Muscle layer of duodenum (tissue), 2 donors: Measurements from ENCODE around the gene AMBP.

Experiments
- H3K27ac ChIP-seq: one replicate; pipeline ENCODE4 v1.7.0; 2013; ENCODE audit warnings: mild to moderate bottlenecking, low read length
- H3K27me3 ChIP-seq: one replicate; pipeline ENCODE4 v1.7.0; 2013; ENCODE audit warnings: low read depth, mild to moderate bottlenecking, control low read depth, low read length
- H3K36me3 ChIP-seq, 2 donors: one replicate each; pipeline ENCODE4 v1.7.0; 2013; ENCODE audit warnings: low read length in 2 of 2, control low read depth in 1 of 2, mild to moderate bottlenecking in 1 of 2; ENCODE audit not compliant: insufficient read depth in 2 of 2, control insufficient read depth in 1 of 2
- H3K4me1 ChIP-seq, 2 donors: one replicate each; pipeline ENCODE4 v1.7.0; 2013; ENCODE audit warnings: low read length in 2 of 2, mild to moderate bottlenecking in 2 of 2, control low read depth in 1 of 2, moderate library complexity in 1 of 2; ENCODE audit not compliant: insufficient read depth in 2 of 2, control insufficient read depth in 1 of 2
- H3K4me3 ChIP-seq, 2 donors: one replicate each; pipeline ENCODE4 v1.7.0; 2013; ENCODE audit warnings: low read length in 2 of 2, low read depth in 1 of 2, mild to moderate bottlenecking in 1 of 2
- H3K9me3 ChIP-seq, 2 donors: one replicate each; pipeline ENCODE4 v1.7.0; 2013; ENCODE audit warnings: low read length in 2 of 2, control low read depth in 1 of 2, mild to moderate bottlenecking in 1 of 2; ENCODE audit not compliant: control insufficient read depth in 1 of 2
- donor health status: healthy.

AMBP gene

DNA sequence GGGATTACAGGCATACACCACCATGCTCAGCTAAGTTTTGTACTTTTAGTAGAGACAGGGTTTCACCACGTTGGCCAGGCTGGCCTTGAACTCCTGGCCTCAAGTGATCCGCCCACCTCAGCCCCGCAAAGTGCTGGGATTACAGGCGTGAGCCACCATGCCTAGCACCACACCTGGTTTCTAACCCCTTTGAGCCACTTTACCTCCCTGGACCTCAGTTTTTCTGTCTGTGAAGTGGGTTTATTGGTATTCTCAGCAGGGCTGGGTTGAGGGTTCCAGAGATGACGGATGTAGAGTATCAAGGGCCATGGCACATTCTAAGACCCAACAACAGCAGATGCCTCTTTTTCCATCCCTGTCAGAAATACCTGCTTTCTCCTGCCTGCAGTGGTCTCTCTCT lies 38.6 kb downstream of the AMBP start:
- no peak overlapping the region for H3K4me3 ChIP-seq
- no peaks in the 10 kb centered on the region for H3K27me3 ChIP-seq
- no peaks in the 10 kb centered on the region for H3K4me1 ChIP-seq
- H3K36me3 ChIP-seq, result peaks cover 0 to 42% of the 10 kb centered on the region in 2 donors
- no peak overlapping the region for H3K27ac ChIP-seq
- H3K9me3 ChIP-seq, result peaks cover 0 to 8% of the 10 kb centered on the region in 2 donors

DNA sequence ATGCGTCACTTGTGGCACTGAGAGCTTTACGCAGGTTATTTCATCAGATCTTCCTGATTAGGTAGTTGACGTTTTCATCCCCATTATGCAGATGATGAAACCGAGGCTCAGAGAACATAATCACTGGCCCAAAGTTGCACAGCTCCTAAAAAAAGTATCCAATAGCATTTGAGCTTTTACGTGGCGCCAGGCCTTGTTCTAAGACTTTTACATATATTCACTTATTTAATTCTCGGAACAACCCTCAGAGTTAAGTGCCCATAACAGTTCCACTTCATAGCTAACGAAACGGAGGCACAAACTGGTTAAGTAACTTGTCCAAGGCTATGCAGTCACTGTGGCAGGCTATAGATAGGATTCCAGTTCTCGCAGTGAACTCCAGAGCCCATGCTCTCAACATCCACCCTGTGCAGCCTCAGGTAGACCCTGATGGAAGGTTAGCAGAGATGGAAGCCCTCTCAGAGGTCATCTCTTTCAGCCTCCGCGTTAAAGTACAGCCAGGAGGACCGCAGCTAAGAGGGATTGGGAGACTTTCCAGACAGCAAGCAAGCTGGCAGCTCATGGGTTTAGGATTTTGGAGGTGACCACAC lies 39.3 kb downstream of the AMBP start:
- Histone ChIP-seq H3K36me3 (peaks cover 5 to 48% of the 10 kb centered on the region in 2 donors), H3K9me3 (peaks cover 0 to 8% of the 10 kb centered on the region in 2 donors), H3K4me1 (no peaks in the 10 kb centered on the region), H3K27ac (no peak overlapping the region), H3K4me3 (no peak overlapping the region), H3K27me3 (no peaks in the 10 kb centered on the region)

DNA sequence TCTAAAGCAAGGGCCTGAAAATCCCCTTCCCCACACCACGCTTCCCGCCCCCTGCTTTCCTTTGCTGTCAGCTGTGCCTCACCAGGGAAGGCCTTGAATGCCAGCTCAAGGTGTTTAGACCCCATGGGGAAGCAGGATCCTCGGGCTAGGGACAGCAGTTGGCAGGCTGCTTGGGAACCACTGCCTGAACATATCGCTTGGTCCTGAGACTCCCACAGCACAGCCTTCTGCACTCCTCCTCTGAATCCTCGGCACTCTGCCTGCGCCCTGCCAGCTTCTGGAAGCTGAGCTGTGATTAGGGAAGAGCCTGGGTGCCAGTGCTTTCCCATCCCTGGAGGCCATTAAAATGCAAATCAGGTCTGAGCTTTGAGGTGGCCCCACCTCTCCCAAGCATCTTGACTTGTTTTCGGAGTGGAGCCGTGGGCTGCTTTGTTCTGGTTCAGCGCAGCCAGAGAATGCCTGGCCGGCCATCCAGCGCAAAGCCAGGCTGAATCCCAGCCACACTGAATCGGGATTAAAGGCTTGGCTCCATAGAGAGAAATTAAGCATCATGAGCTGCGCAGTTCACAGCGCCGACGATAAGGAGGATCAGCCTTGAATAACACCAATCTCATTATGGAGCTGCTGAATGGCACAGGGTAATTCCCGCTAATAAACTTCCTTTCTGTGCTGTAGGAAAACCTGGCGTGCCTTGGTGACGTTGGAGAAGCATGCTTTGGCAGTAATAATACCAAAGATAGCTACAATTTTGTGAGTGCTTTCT lies 40.0 kb downstream of the AMBP start:
- H3K9me3 ChIP-seq, result peaks cover 0 to 8% of the 10 kb centered on the region in 2 donors
- no peaks in the 10 kb centered on the region for H3K27me3 ChIP-seq
- H3K36me3 ChIP-seq, result peaks cover 5 to 52% of the 10 kb centered on the region in 2 donors
- H3K4me3 ChIP-seq, result no peak overlapping the region
- no peak overlapping the region for H3K27ac ChIP-seq
- H3K4me1 ChIP-seq, result no peaks in the 10 kb centered on the region

DNA sequence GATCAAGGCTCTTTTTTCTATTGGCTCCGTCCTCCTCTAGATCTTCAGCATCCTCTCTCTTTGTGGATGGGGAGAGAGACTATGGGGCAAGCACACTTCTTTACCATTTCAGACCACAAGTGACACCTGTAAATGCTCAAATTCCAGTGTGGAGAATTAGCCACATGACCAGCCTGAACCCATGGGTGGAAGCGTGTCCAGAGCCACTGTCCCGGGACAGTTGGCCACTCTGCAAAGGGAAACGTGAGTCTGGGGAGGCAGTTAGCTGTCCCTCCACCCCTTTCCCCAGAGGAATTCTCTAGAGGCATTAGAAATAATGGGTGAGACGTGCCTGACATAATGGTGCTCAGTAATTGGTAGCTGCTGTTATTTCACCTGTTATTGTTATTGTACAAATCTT lies 40.9 kb downstream of the AMBP start:
- H3K4me3 ChIP-seq, result no peak overlapping the region
- H3K27ac ChIP-seq, result no peak overlapping the region
- H3K36me3 ChIP-seq, result peaks cover 5 to 52% of the 10 kb centered on the region in 2 donors
- H3K9me3 ChIP-seq, result peaks cover 0 to 8% of the 10 kb centered on the region in 2 donors
- no peaks in the 10 kb centered on the region for H3K4me1 ChIP-seq
- H3K27me3 ChIP-seq, result no peaks in the 10 kb centered on the region

DNA sequence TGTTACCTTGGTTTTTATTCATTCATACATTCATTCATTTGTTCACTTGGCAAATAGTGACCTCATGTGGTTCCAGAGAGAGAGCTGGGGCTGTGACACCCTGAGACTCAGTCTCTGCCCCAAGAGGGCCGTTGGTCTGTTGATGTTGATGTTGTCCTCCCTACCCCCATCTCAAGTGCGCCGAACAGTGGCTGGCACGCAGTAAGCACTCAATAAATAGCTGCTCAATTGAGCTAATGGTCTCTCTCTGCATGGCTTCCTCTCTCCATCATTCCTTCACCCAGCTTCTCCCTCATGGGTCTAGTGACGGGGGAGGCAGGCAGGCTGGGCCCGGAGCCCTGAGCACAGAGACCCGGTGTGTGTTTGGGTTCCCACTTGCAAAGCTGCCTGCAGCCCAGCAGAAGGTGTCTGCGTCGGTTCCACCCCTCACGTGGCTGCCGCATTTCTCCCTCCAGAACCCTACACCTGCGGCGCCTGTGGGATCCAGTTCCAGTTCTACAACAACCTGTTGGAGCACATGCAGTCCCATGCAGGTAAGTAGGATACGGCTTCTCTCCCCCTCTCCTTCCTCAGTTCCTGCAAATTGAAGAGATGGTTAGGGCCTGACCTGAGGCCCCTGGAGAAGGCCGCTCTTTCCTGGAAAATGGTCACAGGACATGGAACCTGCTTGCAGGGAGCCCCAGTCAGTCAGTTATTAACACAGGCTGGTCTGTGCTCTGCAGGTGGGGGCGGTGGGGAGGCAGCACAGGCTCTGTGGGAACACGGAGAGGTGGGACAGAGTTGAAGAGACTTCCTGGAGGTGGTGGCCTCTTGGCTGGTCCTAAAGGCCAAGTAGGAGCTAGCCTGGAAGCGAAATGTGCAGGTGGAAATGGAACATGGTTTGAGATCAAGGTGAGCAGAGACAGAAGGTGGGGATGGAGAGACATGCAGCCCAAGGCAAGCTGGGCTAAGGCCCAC lies 42.0 kb downstream of the AMBP start:
- Histone ChIP-seq H3K27me3 (no peaks in the 10 kb centered on the region), H3K4me3 (no peak overlapping the region), H3K27ac (no peak overlapping the region), H3K9me3 (peaks cover 0 to 8% of the 10 kb centered on the region in 2 donors), H3K4me1 (no peaks in the 10 kb centered on the region), H3K36me3 (peaks cover 5 to 52% of the 10 kb centered on the region in 2 donors)

DNA sequence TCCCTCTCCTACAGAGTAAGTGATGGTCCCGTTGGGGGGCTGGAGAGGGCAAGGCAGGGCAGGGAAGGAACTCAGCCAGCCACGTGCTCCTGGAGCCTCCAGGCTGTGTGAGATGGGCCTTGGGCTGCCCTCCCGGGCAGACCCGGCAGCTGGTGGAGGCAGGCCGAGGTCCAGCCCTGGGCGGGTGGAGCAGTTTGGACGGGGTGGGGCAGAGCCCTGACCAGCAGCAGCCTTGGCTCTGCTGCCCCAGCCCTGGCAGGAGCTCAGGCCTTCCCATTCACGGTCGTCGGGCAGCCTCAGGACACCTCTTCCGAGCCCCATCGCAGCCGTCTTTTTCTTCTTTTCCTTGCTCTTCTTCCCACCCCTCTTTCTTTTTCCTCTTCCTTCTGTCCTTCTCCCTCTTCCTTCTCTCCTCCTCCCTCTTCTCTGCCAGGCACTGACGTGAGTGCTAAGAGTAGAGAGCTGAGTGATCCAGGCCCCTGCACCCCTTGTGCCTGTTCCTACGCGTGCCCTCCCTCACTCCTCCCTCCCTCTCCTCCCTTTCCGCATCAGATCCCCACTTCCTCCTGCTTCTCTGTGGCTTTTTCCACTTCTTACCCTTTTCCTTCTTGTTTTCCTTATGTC lies 42.8 kb downstream of the AMBP start:
- H3K9me3 ChIP-seq, result peaks cover 0 to 8% of the 10 kb centered on the region in 2 donors
- H3K36me3 ChIP-seq, result peaks cover 5 to 52% of the 10 kb centered on the region in 2 donors
- no peak overlapping the region for H3K4me3 ChIP-seq
- H3K27me3 ChIP-seq, result no peaks in the 10 kb centered on the region
- no peak overlapping the region for H3K27ac ChIP-seq
- no peaks in the 10 kb centered on the region for H3K4me1 ChIP-seq

DNA sequence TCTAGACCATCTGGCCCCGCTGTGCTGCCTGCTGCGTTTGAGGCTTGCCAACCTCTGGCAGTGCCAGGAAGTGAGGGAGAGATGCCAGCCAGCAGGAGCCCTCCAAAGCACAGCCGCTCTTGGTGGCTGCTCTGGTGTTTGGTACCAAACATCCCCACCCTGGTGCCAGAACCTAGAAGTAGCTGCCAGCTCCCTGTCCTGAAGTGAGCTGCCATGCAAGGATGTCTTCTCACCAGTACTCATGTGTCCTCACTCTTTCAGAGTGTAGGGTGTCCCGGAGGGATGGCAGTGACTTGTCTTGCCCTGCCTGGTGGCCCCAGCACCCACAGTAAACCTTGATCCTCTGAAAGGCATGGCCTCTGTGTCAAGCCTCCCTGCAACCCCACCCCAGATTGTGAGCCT lies 43.4 kb downstream of the AMBP start:
- peaks cover 0 to 8% of the 10 kb centered on the region in 2 donors for H3K9me3 ChIP-seq
- H3K27ac ChIP-seq, result no peak overlapping the region
- no peak overlapping the region for H3K4me3 ChIP-seq
- peaks cover 5 to 50% of the 10 kb centered on the region in 2 donors for H3K36me3 ChIP-seq
- H3K27me3 ChIP-seq, result no peaks in the 10 kb centered on the region
- H3K4me1 ChIP-seq, result no peaks in the 10 kb centered on the region

DNA sequence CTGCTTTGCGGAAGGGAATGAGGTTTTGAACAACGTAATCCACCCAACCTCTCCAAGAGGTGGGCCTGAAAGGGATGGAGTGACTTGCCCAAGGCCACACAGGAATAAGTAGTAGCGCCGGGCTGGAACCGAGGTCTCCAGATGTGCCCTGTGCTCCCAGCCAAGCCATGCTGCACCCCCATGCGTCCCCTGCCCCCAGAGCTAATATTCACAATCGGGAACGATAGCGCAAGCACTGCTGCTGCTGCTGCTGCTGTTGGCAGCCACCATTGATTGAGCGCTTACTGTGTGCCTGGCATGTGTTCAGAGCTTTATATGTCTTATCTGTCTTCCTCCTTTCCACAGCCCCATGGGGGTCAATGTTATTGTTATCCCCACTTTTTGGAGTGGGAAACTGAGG lies 43.9 kb downstream of the AMBP start:
- peaks cover 5 to 47% of the 10 kb centered on the region in 2 donors for H3K36me3 ChIP-seq
- no peak overlapping the region for H3K4me3 ChIP-seq
- peaks cover 0 to 8% of the 10 kb centered on the region in 2 donors for H3K9me3 ChIP-seq
- no peak overlapping the region for H3K27ac ChIP-seq
- H3K4me1 ChIP-seq, result no peaks in the 10 kb centered on the region
- no peaks in the 10 kb centered on the region for H3K27me3 ChIP-seq

DNA sequence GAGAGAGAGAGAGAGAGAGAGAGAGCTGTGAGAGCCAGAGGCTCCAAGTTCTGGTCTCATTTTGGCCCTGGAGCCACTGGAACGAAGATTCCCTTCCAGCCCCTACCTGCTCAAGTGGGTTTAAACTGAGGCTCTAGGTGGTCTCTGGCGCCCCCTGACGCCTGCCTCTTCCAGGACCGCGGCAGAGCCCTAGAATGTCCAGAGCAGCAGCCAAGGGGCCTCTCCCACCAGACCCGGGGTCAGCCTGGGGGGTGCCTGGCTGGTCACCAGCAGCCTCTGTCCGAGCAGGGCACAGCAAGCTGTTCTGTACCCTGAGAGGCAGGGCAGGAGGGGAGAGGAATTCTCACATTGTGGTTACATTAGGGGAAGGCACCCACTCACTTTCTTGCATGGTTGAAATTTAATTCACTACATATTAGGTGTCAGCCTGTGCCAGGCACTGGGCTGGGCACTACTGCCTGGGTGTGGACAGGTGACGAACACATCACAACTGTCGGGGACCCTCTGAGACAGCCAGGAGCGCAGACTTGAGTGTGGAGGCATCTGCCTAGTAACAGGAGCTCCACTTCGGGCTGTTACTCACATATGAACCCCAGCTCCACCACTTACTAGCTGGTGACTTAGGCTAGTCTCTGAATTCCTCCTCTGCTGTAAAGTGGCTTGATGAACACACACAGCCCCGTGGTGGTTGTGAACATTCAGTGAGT lies 44.5 kb downstream of the AMBP start:
- H3K36me3 ChIP-seq, result peaks cover 5 to 49% of the 10 kb centered on the region in 2 donors

DNA sequence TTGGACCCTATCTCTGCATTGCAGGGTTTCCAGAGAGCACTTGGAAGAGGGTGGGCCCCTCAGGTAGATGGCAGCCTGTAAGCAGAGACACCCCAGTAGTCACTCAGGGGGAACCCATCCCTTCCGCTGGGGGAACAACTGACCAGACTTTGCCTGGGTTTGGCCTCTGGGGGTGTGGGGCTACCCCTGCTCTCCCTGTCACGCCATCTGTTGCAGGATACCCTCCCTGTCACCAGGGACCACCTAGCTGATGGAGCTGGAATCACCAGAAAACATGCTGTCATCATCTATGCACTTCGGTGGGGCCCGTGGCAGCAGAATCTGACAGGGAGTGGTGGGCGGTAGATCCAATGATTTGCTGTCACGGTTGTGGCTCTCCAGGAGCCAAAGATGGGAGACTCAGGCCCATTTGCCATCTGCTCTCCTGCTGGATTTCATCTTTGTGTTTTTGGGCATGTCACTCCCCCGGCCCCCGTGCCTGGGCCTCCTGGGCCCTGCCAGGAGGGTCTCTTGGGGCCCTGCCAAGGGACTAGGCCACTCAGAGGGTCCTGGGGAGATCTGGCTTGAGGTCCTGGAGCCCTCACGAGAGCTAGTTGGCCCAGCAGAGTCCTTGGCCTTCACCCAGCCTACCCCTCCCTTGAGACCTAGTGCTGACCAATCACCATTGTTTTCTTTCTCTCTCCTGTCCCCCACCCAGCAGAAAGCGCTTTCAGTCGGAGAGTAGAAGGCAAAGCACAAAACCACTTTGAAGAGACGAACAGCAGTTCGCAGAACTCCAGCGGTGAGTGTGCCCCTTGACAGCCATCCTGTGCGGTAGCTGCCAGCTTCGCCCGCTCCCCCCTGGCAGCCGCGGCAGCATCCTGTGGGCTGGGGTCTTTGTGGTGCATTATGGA lies 45.9 kb downstream of the AMBP start:
- no peaks in the 10 kb centered on the region for H3K27me3 ChIP-seq
- no peaks in the 10 kb centered on the region for H3K4me1 ChIP-seq
- H3K36me3 ChIP-seq, result peaks cover 5 to 43% of the 10 kb centered on the region in 2 donors
- no peak overlapping the region for H3K4me3 ChIP-seq
- peaks cover 0 to 8% of the 10 kb centered on the region in 2 donors for H3K9me3 ChIP-seq
- H3K27ac ChIP-seq, result no peak overlapping the region

More for the DNA sequence above, 44.5 kb downstream of the AMBP start:
- Histone ChIP-seq H3K27ac (no peak overlapping the region), H3K4me3 (no peak overlapping the region), H3K4me1 (no peaks in the 10 kb centered on the region), H3K9me3 (peaks cover 0 to 8% of the 10 kb centered on the region in 2 donors), H3K27me3 (no peaks in the 10 kb centered on the region)
